K562 (cell line): ENCODE results near the gene STARD3NL. TPM values are rescaled to one million over a fixed set of nuclear protein-coding genes. Genes with fewer than 3 reads are reported as not detected.
"Not testable (repeated sequence)": the region's sequence is repeated elsewhere in the genome, so short reads cannot be mapped to it uniquely, and the experiment has no call there.

Experiments
- ATAC-seq: fragments of 200-7000 bp; cut with Tn5 transposase; 3 replicates; pipeline ENCODE4 v1.9.1; 2020; ENCODE audit warnings: moderate library complexity
- BruUV-seq: library from RNA; stranded (reverse); fragments of 400-500 nt; replicated peaks from 2 replicates; lab custom pipeline; 2021; lab: Mats Ljungman, UMichigan
- CTCF ChIA-PET: fragments of 300-600 bp; formaldehyde crosslinking; extraction: SDS; loops from one replicate; lab custom pipeline; 2021; ENCODE audit warnings: low intra/inter-chr PET ratio; lab: Yijun Ruan, JAX
- POLR2A ChIA-PET: fragments of 300-600, 350-650 bp; sonication (Branson Sonifier 250); formaldehyde crosslinking; extraction: SDS; loops from one replicate; lab custom pipeline; 2021; ENCODE audit warnings: antibody characterized with exemption, inconsistent platforms; lab: Yijun Ruan, JAX
- DNase-seq, 4 experiments: peaks; one replicate each; pipeline versions ENCODE4 v3.0.0 to v3.0.0-alpha.2; 2011 to 2018; ENCODE audit warnings: low spot score in 3 of 4, mixed read lengths in 3 of 4; ENCODE audit errors: extremely low read depth in 1 of 4
- FAIRE-seq: peaks from 2 replicates; lab custom pipeline; 2011; peaks lifted over from hg19 to GRCh38; lab: Jason Lieb, UNC
- H2AFZ ChIP-seq: 2 replicates; pipeline ENCODE4 v1.6.0; 2011; ENCODE audit warnings: low read depth, low read length, control low read depth, inconsistent platforms
- H3K27ac ChIP-seq: fragments of 200-600 bp; 3 replicates; pipeline ENCODE4 v1.8.0; 2011; ENCODE audit warnings: low read depth, mild to moderate bottlenecking, control low read depth, inconsistent platforms, low read length, moderate library complexity, mixed read lengths; ENCODE audit errors: extremely low read depth
- H3K27me3 ChIP-seq, 2 experiments: fragments of 300-600 bp in 1 of 2; 2 replicates in 1 of 2; 3 replicates in 1 of 2; pipeline versions ENCODE4 v1.6.0 to v1.8.0; 2011; ENCODE audit warnings: inconsistent platforms in 2 of 2, low read length in 2 of 2, mild to moderate bottlenecking in 1 of 2, mixed read lengths in 1 of 2, moderate library complexity in 1 of 2; ENCODE audit not compliant: control insufficient read depth in 2 of 2, insufficient read depth in 2 of 2
- H3K36me3 ChIP-seq: fragments of 300-600 bp; 3 replicates; pipeline ENCODE4 v1.8.0; 2011; ENCODE audit warnings: mild to moderate bottlenecking, low read length, inconsistent platforms; ENCODE audit not compliant: control insufficient read depth, insufficient read depth
- H3K4me1 ChIP-seq, 2 experiments: fragments of 200-600 bp in 1 of 2; replicated peaks in 1 of 2; 2 replicates in 1 of 2; 3 replicates in 1 of 2; pipeline versions ENCODE4 v1.5.1 to v1.8.0; 2011; ENCODE audit warnings: inconsistent platforms in 2 of 2, low read length in 2 of 2, mild to moderate bottlenecking in 1 of 2, mixed read lengths in 1 of 2, moderate library complexity in 1 of 2; ENCODE audit not compliant: control insufficient read depth in 2 of 2, insufficient read depth in 2 of 2
- H3K4me2 ChIP-seq: 2 replicates; pipeline ENCODE4 v1.6.1; 2011; ENCODE audit warnings: low read length, control low read depth, inconsistent platforms, mixed read lengths; ENCODE audit not compliant: insufficient read depth
- H3K4me3 ChIP-seq: fragments of 200-600 bp; sonication (generic), shearing (Covaris generic); 2 replicates; pipeline ENCODE4 v1.5.1; 2016; ENCODE audit warnings: control low read depth, inconsistent platforms
- H3K79me2 ChIP-seq: fragments of 200-600 bp; 3 replicates; pipeline ENCODE4 v1.8.0; 2011; ENCODE audit warnings: low read length, inconsistent platforms; ENCODE audit not compliant: control insufficient read depth, insufficient read depth
- H3K9ac ChIP-seq, 2 experiments: 2 replicates each; pipeline versions ENCODE4 v1.6.0 to v1.6.1; 2011; ENCODE audit warnings: low read depth in 2 of 2, low read length in 2 of 2, control low read depth in 1 of 2, inconsistent platforms in 1 of 2, mild to moderate bottlenecking in 1 of 2, mixed read lengths in 1 of 2; ENCODE audit not compliant: insufficient read depth in 1 of 2
- H3K9me1 ChIP-seq: one replicate; pipeline ENCODE4 v1.6.0; 2011; ENCODE audit warnings: inconsistent platforms, mild to moderate bottlenecking, low read length, moderate library complexity; ENCODE audit not compliant: control insufficient read depth, insufficient read depth
- H3K9me3 ChIP-seq: replicated peaks from 2 replicates; pipeline ENCODE4 v1.5.1; 2011; ENCODE audit warnings: low read depth, low read length, inconsistent platforms; ENCODE audit not compliant: control insufficient read depth, insufficient read depth
- H4K20me1 ChIP-seq: replicated peaks from 2 replicates; pipeline ENCODE4 v1.6.1; 2011; ENCODE audit warnings: low read length, inconsistent platforms, mixed read lengths; ENCODE audit not compliant: control insufficient read depth, insufficient read depth
- CAMTA2 ChIP-seq: fragments of 250-450 bp; sonication (Bioruptor Pico); conservative IDR thresholded peaks from 2 replicates; pipeline ENCODE4 v1.5.1; 2022
- NRF1 ChIP-seq, 2 experiments: fragments of 450-650 bp; IDR thresholded peaks in 1 of 2; conservative IDR thresholded peaks in 1 of 2; 2 replicates each; pipeline ENCODE4 v1.6.1; 2014; ENCODE audit warnings: mild to moderate bottlenecking in 2 of 2
- WGBS: fragments of 100-300 bp; shearing (Covaris generic); methylation state at CpG from one replicate; pipeline ENCODE4 v1.1.6; 2016; ENCODE audit warnings: low coverage, mixed read lengths; ENCODE audit not compliant: insufficient coverage; ENCODE audit errors: missing lambda C conversion rate; 5-methylcytosine and 5-hydroxymethylcytosine counted together
- in situ Hi-C: fragments of 300-500 bp; cut with MboI; formaldehyde crosslinking; loops from 4 replicates; pipeline ENCODE4 v1.15.0; 2018; ENCODE audit warnings: inconsistent platforms, mixed read lengths
- intact Hi-C: fragments of 100-400 bp; cut with micrococcal nuclease; formaldehyde crosslinking; loops from 2 replicates; pipeline ENCODE4 v1.14.2; 2022
- polyA plus RNA-seq, 8 experiments: library from polyadenylated mRNA; depleted of rRNA in 4 of 8; stranded (reverse) in 5 of 8; unstranded in 3 of 8; fragments of >200 nt; fragmentation: Nextera tagmentation in 2 of 8; fragmentation: Illumina TruSeq in 1 of 8; extraction: Ambion mirVana in 2 of 8; extraction: Trizol in 1 of 8; gene quantifications; 2 replicates each; pipeline versions ENCODE4 v1.2.1 to v1.2.3, GENCODE V29; 2011 to 2014; ENCODE audit warnings: inconsistent platforms in 1 of 8, missing spikeins in 1 of 8
- total RNA-seq, 7 experiments: library from RNA; depleted of rRNA in 6 of 7; stranded (reverse); fragments of >200 nt in 6 of 7; fragmentation: Illumina TruSeq in 2 of 7; extraction: Trizol in 2 of 7; gene quantifications; 2 replicates each; pipeline versions ENCODE4 v1.2.1 to v1.2.3, GENCODE V29; 2011 to 2021; ENCODE audit warnings: low replicate concordance in 1 of 7

STARD3NL gene
- total and polyA plus RNA-seq, 9 of the 15 experiments (the other 6 are each of a cell fraction or from before 2014, with no cell fraction given) = 42.2 to 90.0 (median 57.6) TPM

- Histone ChIP-seq H3K27ac (no peak overlapping the region; the same call in 2 of the 3 replicates), H2AFZ (peak overlapping the region; percentile 54), H3K4me3 (no peak overlapping the region), H3K9me3 (no peaks in the 10 kb centered on the region), H3K36me3 (no peaks in the 10 kb centered on the region), H3K9me1 (no peaks in the 10 kb centered on the region), H3K27me3 (peaks cover 0 to 3% of the 10 kb centered on the region in 2 experiments; a peak in 4 of 5 replicates), H3K79me2 (no peaks in the 10 kb centered on the region), H4K20me1 (no peaks in the 10 kb centered on the region)
- intact Hi-C loops = no loop called here
- BruUV-seq = no TSS peak
- FAIRE-seq (no peak), DNase-seq (peak in 1 of 4 experiments; percentile 20), ATAC-seq (peak; percentile 64; the same call in 2 of the 3 replicates)
- CTCF ChIA-PET = no interaction called here
- 11% methylated on average over 5 of the region's 5 CpGs for WGBS
- in situ Hi-C loops = no loop called here
- POLR2A ChIA-PET = interaction anchor here (1.6 kb wide), 1 partner anchor 11 kb away, joined by 6 read pairs; the partner anchor contains the start of gene TARP
- TF ChIP-seq NRF1 (conservative IDR thresholded peaks at IDR 0.05 in 1 of 2, IDR thresholded peaks at IDR 0.05 in 1 of 2) (peak in 1 of 2 experiments; percentile 11; a peak in 1 of 4 replicates), CAMTA2 (no peak)
- TF ChIP-seq, all 486 proteins: peak for 1
- H3K9ac ChIP-seq = no peak overlapping the region
- H3K4me1 ChIP-seq = no peaks in the 10 kb centered on the region; a peak in 1 of 5 replicates
- no peak overlapping the region for H3K4me2 ChIP-seq
These were observed 84.5 kb downstream of the STARD3NL start for GRCh38 chr7:38262545-38262944.

GRCh38 chr7:38263274-38263673 is 85.2 kb downstream of the STARD3NL start:
- H3K9me3 ChIP-seq, H3K9me1 ChIP-seq, H3K4me2 ChIP-seq, H4K20me1 ChIP-seq, ATAC-seq, FAIRE-seq, CTCF ChIA-PET, H3K79me2 ChIP-seq, H3K9ac ChIP-seq, H3K4me1 ChIP-seq, BruUV-seq, in situ Hi-C loops, H3K4me3 ChIP-seq, intact Hi-C loops, H3K27ac ChIP-seq, DNase-seq, H3K27me3 ChIP-seq, H3K36me3 ChIP-seq: not testable (repeated sequence)
- 22% methylated on average over 1 of the region's 1 CpG for WGBS
- H2AFZ ChIP-seq = 0 out of 2 replicates have a peak overlapping the region, but pooled peaks have one; percentile 54
- POLR2A ChIA-PET = interaction anchor here (1.6 kb wide), 1 partner anchor 11 kb away, joined by 6 read pairs; the partner anchor contains the start of gene TARP
